ENCODE data around the gene ECE1. TPM values are rescaled to one million over a fixed set of nuclear protein-coding genes. Genes with fewer than 3 reads are reported as not detected.

Gene ECE1
- total RNA-seq: 100 to 1,000 TPM in 1 of 2 experiments, 10 to 100 TPM in 1; 95.6 to 101 TPM

- Mint-ChIP-seq H3K4me3 (peak within 1 kb of the TSS; percentile 86), H3K4me1 (peaks cover 63% of the 10 kb centered on the region), H3K9me3 (no peaks in the 10 kb centered on the region), H3K36me3 (peaks cover 27% of the 10 kb centered on the region), H3K27ac (peak within 1 kb of the TSS; percentile 92), H3K27me3 (no peaks in the 10 kb centered on the region)
- peak; percentile 55 for DNase-seq
Observed at GRCh38 chr1:21289700-21290545, at the start of gene ECE1. Gene ECE1 (minus strand): TSS chr1:21290463. CDS start chr1:21290414, 49 bp downstream.

GRCh38 chr1:21339356-21340229 is 49.3 kb upstream of the ECE1 start:
- peaks cover 79% of the 10 kb centered on the region for H3K4me1 Mint-ChIP-seq
- H3K9me3 Mint-ChIP-seq: no peaks in the 10 kb centered on the region
- H3K4me3 Mint-ChIP-seq: no peak overlapping the region
- H3K27ac Mint-ChIP-seq: peak overlapping the region; percentile 28
- peaks cover 38% of the 10 kb centered on the region for H3K36me3 Mint-ChIP-seq
- no peaks in the 10 kb centered on the region for H3K27me3 Mint-ChIP-seq
- DNase-seq: no peak

- Mint-ChIP-seq H3K9me3 (no peaks in the 10 kb centered on the region), H3K36me3 (peaks cover 38% of the 10 kb centered on the region), H3K4me1 (peaks cover 86% of the 10 kb centered on the region), H3K27ac (no peak overlapping the region), H3K27me3 (no peaks in the 10 kb centered on the region), H3K4me3 (no peak overlapping the region)
- no peak for DNase-seq
Observed at GRCh38 chr1:21338573-21339355, 48.5 kb upstream of the ECE1 start.

GRCh38 chr1:21337928-21338572 is 47.8 kb upstream of the ECE1 start:
- Mint-ChIP-seq H3K27me3 (no peaks in the 10 kb centered on the region), H3K36me3 (peaks cover 31% of the 10 kb centered on the region), H3K27ac (no peak overlapping the region), H3K4me1 (peaks cover 84% of the 10 kb centered on the region), H3K9me3 (no peaks in the 10 kb centered on the region), H3K4me3 (no peak overlapping the region)
- no peak for DNase-seq

- Mint-ChIP-seq H3K4me1 (peaks cover 83% of the 10 kb centered on the region), H3K36me3 (peaks cover 29% of the 10 kb centered on the region), H3K27ac (no peak overlapping the region)
Observed at GRCh38 chr1:21337454-21337927, 47.2 kb upstream of the ECE1 start.

GRCh38 chr1:21337010-21337437 is 46.8 kb upstream of the ECE1 start:
- no peak for DNase-seq
- Mint-ChIP-seq H3K27ac (peak overlapping the region; percentile 12), H3K36me3 (peaks cover 25% of the 10 kb centered on the region), H3K27me3 (no peaks in the 10 kb centered on the region), H3K9me3 (no peaks in the 10 kb centered on the region), H3K4me3 (no peak overlapping the region), H3K4me1 (peaks cover 82% of the 10 kb centered on the region)

More at GRCh38 chr1:21337454-21337927, 47.2 kb upstream of the ECE1 start:
- Mint-ChIP-seq H3K9me3 (no peaks in the 10 kb centered on the region), H3K4me3 (no peak overlapping the region), H3K27me3 (no peaks in the 10 kb centered on the region)
- DNase-seq: no peak

- Mint-ChIP-seq H3K27ac (peak overlapping the region; percentile 97), H3K36me3 (peaks cover 22% of the 10 kb centered on the region), H3K4me3 (peak overlapping the region; percentile 85), H3K4me1 (peaks cover 78% of the 10 kb centered on the region), H3K9me3 (no peaks in the 10 kb centered on the region), H3K27me3 (no peaks in the 10 kb centered on the region)
- DNase-seq: no peak
Observed at GRCh38 chr1:21335750-21336224, 45.5 kb upstream of the ECE1 start.

GRCh38 chr1:21335088-21335691 is 44.9 kb upstream of the ECE1 start:
- H3K4me1 Mint-ChIP-seq: peaks cover 83% of the 10 kb centered on the region
- H3K36me3 Mint-ChIP-seq: peaks cover 27% of the 10 kb centered on the region
- DNase-seq: no peak
- H3K27me3 Mint-ChIP-seq: no peaks in the 10 kb centered on the region
- H3K9me3 Mint-ChIP-seq: no peaks in the 10 kb centered on the region
- peak overlapping the region; percentile 85 for H3K4me3 Mint-ChIP-seq
- H3K27ac Mint-ChIP-seq: peak overlapping the region; percentile 97

GRCh38 chr1:21334214-21335087 is 44.2 kb upstream of the ECE1 start:
- peak; percentile 79 for DNase-seq
- Mint-ChIP-seq H3K27ac (peak overlapping the region; percentile 97), H3K36me3 (peaks cover 32% of the 10 kb centered on the region), H3K9me3 (no peaks in the 10 kb centered on the region), H3K4me1 (peaks cover 82% of the 10 kb centered on the region), H3K4me3 (peak overlapping the region; percentile 85), H3K27me3 (no peaks in the 10 kb centered on the region)

GRCh38 chr1:21333824-21334213 is 43.6 kb upstream of the ECE1 start:
- Mint-ChIP-seq H3K4me3 (peak overlapping the region; percentile 85), H3K4me1 (peaks cover 83% of the 10 kb centered on the region), H3K9me3 (no peaks in the 10 kb centered on the region), H3K27me3 (no peaks in the 10 kb centered on the region), H3K36me3 (peaks cover 31% of the 10 kb centered on the region), H3K27ac (peak overlapping the region; percentile 97)
- no peak for DNase-seq

- no peaks in the 10 kb centered on the region for H3K27me3 Mint-ChIP-seq
- H3K4me3 Mint-ChIP-seq: peak overlapping the region; percentile 25
- peaks cover 30% of the 10 kb centered on the region for H3K36me3 Mint-ChIP-seq
- DNase-seq: no peak
- no peaks in the 10 kb centered on the region for H3K9me3 Mint-ChIP-seq
- H3K27ac Mint-ChIP-seq: peak overlapping the region; percentile 56
- H3K4me1 Mint-ChIP-seq: peaks cover 81% of the 10 kb centered on the region
Observed at GRCh38 chr1:21332554-21333311, 42.5 kb upstream of the ECE1 start.

GRCh38 chr1:21331752-21332478 is 41.7 kb upstream of the ECE1 start:
- no peak for DNase-seq
- no peaks in the 10 kb centered on the region for H3K27me3 Mint-ChIP-seq
- no peak overlapping the region for H3K4me3 Mint-ChIP-seq
- peak overlapping the region; percentile 43 for H3K27ac Mint-ChIP-seq
- H3K4me1 Mint-ChIP-seq: peaks cover 82% of the 10 kb centered on the region
- peaks cover 32% of the 10 kb centered on the region for H3K36me3 Mint-ChIP-seq
- no peaks in the 10 kb centered on the region for H3K9me3 Mint-ChIP-seq

All from activated naive CD8-positive, alpha-beta T cell treated with anti-CD3 and anti-CD28 coated beads for 36 hours (primary cell).